Measurements from ENCODE around the gene SDCBP2.
"Not testable (repeated sequence)": the region's sequence is repeated elsewhere in the genome, so short reads cannot be mapped to it uniquely, and the experiment has no call there.

The SDCBP2 gene

DNA sequence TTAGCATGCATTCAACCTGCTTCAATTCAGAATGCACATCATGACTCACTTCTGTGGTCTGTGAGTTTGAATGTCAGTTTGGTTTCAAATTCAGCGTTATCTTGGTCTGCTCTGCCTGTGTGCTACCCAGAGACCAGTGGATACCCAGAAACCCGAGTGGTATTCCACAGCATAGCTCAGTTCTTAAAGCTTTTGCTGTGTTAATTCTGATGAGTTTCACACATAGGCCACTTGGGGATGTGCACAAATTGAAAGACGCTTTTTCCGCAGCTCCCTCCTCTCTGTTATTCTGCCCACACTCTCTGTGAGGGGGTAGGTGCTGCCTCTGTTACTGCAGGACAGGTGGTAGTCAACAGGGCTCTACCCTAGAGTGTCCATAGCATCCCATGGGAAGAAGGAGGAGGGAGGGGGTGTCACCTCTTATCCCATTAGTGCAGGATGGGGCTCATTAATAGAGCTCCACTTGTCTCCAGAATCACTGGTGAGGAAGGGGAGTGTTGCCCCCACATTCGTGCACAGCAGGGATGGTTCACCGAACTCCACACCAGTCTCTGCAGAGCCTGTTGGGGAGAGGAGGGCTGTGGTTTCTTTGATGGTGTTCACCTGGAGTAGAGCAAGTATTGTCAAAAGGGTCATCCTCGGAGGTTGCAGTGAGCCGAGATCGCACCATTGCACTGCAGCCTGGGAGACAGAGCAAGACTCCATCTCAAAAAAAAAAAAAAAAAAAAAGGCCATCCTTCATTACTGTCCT is 29.2 kb upstream of the SDCBP2 start:
- DNase-seq: no peak

DNA sequence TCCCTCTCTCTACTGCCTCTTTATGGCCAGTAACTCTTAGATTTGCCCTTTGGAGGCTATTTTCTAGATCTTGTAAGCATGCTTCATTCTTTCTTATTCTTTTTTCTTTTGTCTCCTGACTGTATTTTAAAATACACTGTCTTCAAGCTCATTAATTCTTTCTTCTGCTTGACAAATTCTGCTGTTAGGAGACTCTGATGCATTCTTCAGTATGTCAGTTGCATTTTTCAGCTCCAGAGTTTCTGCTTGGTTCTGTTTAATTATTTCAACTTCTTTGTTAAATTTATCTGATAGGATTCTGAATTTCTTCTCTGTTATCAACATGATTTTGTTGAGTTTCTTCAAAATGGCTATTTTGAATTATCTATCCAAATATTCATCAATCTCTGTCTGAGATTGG is 25.0 kb upstream of the SDCBP2 start:
- no peak for DNase-seq

DNA sequence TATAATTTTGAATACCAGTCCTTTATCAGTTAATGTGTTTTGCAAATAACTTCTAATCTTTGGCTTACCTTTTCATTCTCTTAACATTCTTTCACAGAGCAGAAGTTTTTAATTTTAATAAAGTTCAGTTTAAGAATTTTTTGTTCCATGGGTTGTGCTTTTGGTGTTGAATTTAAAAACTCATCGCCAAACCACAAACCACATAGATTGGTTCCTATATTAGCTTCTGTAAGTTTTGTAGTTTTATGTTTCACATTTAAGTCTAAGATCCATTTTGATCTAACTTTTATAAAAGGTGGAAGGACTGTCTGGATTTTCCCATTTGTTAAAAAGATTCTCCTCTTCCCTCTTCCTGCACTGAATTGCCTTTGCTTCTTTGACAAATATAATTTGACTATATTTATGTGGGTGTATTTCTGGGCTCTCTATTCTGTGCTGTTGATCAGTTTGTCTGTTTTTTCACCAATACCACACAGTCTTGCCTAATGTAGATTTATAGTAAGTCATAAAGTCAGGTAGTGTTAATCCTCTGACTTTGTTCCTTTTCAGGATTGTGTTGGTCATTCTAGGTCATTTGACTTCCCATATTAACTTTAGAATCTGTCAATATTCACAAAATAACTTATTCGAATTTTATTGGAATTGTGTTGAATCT is 17.5 kb upstream of the SDCBP2 start:
- DNase-seq: no peak

DNA sequence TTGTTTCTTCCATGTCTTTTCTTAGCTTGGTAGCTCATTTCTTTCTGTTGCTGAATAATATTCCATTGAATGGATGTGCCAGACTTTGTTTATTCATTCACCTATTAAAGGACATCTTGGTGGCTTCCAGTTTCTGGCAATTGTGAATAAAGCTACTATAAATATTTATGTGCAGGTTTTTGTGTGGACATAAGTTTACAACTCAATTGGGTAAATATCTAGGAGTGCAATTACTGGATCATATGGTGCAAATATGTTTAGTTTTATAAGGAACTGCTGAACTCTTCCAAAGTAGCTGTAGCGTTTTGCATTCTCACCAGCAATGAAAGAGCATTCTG is 16.8 kb upstream of the SDCBP2 start:
- DNase-seq: no peak

DNA sequence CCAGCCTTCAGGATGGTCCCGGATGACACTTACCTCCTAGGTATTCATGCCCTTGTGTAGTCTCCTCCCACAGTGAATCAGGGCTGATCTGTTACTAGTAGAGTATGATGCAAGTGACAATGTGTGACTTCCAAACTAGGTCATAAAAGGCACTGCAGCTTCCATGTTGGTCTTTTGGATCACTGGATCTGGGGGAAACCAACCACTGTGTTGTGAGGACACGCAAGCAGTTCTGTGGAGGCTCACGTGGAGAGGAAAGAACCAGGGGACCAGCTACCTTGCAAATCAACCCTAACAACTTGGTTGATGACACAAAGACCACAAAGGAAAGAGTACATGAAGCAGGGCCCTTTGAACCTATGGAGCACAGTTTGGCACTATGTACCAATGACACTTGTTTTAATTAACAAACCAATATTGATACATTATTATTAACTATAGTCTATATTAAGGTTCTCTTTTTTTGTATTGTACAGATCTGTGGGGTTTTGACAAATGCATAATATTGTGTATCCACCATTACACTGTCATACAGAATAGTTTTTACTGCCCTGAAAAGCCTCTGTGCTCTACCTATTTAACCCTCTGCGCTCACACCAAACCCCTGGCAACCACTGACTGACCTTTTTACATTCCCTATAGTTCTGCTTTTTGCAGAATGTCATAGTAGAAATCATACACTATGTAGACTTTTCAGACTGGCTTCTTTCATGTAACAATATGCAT is 16.3 kb upstream of the SDCBP2 start:
- DNase-seq: no peak

DNA sequence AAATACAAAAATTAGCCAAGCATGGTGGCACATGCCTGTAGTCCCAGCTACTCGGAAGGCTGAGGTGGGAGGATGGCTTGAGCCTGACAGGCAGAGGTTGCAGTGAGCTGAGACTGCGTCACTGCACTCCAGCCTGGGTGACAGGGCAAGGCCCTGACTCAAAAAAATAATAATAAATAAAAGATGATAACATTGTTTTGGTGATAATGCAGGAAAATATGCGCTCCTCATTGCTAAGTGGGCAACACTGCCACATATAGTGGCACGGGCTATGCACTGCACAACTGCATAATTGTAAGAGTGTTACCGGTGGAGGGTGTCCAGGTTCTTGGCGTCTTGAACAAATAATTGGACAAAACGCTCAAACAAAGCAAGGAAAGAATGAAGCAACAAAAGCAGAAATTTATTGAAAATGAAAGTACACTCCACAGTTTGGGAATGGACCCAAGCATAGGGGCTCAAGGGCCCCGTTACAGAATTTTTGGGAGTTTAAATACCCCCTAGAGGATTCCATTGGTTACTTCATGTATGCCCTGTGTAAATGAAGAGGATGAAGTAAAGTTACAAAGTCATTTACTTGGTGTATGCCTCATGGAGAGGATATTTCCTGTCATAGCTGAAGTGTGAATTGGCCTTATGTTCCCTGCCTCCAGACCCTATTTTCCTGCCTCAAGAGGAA is 14.6 kb upstream of the SDCBP2 start:
- DNase-seq: not testable (repeated sequence)

DNA sequence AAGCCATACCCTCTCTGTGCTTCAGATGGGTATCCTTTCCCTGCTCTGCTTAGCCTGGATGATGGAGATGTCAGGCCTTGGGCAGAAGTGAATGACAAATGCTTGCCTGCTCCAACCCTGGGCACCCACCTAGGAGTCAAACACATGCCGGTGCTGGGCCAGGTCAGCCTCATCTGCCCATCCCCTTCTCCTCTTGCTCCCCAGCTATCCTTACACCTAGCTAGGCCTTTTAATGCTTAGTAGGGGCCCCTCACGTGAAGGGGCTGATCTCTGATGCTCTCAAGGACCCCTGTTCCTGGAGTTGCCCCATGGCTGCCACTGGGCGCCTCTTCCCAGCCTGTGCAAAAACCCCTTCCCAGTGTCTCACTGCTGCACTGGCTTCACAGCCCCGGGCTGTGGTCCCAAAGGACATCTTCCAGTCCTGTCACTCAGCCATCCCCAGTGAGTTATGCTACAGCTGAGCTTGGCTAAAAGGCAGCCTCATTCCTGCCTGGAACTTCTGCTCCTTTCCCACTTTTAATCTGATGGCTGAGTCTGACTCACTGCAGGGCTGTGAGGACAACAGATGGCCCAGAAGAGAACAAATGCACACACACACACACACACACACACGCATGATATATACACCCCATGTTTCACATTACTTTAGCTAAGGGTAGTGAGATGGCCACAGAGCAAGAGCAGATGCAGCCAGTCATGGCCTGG is 12.8 kb upstream of the SDCBP2 start:
- no peak for DNase-seq

DNA sequence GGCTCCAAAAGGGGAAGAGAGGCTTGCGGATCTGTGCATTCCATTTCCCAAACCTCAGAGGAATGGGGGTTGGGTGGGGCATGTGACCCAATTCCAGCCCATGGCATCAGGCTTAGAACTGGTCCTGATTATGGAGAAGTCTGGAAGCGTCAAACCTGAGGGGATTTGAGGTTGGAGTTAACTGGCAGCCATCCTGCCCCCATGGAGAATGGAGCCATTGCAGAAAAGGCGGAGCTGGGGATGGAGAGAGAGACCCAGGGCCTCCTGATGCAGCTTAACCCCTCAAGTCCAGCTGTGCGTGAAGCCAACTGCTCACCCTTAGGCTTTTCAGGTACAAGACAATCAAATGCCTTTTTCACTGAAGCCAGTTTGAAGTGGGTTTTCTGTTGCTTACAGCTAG is 9.9 kb upstream of the SDCBP2 start:
- DNase-seq: no peak

DNA sequence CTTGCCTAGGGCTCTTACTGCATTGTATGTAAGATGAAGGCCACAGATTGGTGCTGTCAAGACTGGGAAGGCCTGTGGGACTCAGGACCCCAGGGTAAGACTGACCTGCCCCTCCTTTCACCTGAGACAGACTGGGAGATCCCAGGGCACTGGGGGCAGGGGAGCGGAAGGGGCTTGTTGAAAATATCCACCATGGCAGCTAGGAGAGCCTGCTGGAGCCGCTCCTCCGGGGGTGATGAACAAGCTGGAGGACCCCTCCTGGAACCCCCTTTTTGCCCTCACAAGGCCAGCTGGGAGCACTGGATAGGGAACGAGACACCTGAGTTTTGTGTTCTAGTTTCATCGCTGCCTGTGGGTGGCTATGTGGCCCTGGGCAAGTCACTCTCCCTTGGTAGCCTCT is 9.2 kb upstream of the SDCBP2 start:
- DNase-seq: no peak

DNA sequence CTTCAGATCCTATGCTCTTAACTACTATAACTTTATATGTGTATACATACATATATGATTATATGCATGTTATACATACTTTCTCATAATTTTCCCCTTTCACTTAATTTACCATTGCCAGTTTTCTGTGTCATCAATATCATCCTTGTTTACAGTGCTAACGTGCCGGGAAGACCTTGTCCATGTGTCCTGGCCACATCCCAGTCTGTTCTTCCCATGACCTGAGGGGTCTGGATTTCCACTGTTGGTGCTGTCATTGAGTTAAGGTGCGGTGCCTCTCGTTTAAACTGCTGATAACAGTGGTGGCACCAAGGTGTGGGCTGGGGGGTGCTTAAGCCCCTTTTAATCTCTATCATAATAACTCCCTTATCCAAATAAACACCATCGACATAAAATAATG is 8.5 kb upstream of the SDCBP2 start:
- no peak for DNase-seq

DNA sequence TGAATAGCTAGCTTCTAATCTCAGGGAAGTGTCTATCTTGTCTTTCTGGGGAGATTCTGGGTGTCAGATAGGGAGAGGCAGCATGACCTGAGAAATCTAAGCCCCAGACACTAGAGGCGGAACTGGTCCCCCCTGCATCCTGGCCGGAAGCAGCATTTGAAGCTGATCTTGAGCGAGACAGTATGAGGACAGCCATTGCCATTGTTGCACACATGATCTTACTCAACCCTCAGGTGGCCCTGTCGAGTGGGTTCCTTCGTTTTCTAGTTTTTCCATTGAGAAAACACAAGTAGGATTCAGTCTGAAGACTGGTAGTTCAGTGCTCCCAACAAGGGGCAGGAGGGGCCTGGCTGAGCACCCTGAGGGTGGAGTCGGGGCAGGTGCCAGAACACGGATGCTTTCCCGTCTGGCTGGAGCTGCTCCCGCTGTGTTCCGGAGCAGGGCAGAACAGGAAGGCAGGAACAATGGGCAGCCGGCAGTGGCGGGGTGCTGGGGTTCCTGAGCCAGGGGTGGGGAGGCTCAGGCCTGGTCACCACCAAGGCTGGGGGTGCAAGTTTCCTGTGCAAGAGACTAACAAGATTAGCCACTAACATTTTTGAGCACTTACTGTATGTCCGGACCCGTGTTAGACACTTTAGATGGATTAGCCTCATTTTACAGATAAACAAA is 7.9 kb upstream of the SDCBP2 start:
- no peak for DNase-seq

DNA sequence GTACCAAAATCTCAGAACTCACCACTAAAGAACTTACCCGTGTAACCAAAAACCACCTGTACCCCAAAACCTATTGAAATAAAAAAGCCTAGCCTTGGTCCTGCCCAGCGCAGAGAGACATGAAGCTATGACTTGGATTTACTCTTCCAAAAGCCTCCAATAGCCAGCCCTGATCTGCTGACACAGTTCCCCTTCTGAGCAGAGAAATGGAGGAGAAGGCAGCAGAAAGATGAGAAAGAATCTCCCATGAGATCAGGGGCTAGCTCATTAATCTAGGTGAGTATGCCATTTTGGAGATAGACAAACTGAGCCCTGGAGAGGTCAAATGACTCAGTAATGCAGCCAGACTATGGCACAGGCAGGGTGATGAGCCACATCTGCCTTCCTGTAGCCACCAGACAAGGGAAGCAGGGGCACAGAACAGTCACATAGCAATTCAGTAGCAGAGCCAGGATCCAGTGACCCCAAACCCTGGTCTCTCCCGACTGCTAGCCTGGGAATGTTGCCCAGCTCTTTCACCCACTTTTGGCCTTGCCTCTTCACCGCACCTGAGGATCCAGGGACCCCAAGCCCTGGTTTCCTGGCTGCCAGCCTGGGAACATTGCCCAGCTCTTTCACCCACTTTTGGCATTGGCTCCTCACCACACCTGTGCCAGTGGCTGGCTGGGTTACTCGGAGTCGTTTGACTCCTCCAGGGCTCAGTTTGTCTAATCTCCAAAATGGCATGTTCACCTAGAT is 7.2 kb upstream of the SDCBP2 start:
- DNase-seq: no peak

DNA sequence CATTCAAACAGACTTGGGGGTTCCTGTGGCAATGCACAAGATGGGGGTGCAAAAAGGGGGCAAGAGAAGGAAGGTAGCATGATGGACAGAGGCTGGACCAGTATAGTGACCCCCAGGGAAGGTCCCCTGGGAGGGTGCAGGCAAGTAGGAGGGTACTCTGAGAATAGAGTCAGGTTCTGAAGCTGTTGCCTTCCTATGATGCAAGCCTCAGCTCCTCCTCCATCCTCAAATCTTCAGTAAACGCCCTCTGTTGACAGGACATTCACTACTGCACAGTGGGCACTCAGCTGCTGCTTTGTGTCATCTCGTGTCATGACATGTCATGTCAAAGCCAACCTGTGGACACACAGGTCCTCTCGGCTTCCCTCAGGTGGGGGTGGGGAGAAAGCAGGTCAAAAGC is 5.8 kb upstream of the SDCBP2 start:
- no peak for DNase-seq

DNA sequence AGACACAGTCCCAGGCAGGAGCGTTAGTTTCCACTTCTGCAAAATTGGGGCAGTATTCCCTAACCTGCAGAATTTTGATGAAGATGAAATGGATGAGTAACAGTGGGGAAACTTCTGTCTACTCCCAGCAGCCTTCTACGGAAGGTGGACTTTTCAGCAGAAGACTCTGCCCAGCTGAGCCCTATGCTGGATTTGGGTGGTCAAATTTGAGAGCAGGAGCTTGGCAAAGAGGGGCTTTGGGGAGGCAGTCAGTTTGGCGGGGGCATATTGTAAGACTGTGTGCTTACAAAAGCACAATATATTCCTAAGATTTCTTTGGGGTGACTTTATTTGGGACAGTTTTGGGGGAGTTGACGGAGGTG is 5.4 kb upstream of the SDCBP2 start:
- no peak for DNase-seq

DNA sequence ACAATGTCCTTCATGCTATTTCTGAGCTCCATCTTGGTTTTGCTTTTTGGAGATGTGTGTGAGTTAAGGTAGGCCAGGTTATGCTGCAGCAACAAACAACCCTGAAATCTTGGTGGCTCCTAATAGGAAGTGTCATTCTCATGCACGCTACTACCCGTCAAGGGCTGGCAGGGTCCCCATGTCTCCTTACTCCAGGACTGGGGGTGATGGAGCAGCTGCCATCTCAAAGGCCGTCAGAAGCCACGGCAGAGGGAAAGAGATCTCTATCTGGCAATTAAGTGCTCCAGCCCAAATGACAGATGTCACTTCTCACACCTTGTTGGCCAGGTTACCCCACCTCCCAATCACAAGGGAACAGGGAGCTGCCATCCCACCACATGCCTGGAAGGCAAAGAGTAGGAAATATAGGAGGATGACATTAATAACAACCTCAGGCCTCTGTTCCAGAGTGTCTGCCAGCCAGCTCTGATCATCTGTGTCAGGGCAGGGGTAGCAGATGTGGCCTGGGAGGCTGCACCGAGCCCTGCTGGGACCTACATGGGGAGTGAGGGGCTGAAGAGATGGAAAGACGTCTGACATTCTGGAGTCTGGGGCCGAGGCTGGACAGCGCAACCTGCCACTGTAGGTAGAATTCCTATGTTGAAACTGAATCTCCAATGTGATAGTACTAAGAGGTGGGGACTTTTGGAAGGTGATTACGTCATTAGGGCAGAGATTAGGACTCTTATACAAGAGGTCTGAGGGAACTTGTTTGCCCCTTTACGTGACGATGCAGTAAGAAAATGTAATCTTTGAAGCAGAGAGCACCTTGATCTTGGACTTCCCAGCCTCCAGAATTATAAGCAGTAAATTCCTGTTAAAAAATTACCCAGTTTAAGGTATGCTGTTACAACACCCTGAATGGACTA is 4.8 kb upstream of the SDCBP2 start:
- DNase-seq: no peak

DNA sequence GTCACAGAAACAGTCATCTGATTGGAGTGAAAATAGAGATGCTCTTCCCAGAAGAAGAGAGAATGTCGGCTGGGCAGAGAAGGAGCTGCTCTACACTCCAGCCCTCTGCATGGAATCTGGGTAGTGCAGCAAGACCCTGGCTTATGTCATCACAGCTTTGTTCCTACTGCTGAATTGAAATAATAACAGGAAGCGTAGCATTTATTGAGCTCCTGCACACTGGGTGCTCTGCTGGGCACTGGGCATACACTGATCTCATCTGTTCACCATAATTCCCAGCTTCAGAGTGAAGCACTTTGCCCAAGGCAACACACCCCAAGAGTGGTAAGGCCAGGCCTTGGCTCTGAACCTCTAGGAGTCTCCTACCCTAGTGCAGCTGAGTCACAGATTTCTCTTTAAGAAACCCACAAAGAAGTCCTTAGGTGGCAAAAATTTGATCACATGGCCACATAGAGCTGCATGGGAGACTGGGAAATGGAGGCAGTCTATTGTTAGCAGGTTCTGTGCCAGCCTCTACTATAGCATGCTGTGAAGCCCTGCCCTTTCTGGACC is 3.9 kb upstream of the SDCBP2 start:
- DNase-seq: no peak

DNA sequence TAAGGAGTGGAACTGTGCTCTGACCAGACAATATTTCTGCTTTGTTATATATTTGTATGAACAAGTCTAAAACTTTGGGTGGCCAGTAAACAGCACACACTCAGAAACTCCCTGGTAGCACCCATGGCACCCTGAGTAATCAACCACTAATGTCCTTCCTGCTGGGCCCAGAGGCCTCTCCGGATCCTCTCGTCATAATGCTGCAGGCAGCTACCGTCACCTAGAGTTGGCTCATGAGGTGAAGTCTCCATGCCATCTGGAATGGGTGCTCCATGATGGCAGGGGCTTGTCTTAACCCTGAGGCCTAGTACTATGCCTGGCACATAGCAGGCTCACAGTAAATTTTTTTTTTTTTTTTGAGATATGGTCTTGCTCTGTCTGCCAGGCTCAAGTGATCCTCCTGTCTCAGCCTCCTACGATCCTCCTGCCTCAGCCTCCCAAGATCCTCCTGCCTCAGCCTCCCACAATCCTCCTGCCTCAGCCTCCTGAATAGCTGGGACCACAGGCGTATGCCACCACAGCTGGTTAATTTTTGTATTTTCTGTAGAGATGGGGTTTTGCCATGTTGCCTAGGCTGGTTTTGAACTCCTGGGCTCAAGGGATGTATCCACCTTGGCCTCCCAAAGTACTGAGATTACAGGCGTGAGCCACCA is 3.0 kb upstream of the SDCBP2 start:
- DNase-seq: no peak

DNA sequence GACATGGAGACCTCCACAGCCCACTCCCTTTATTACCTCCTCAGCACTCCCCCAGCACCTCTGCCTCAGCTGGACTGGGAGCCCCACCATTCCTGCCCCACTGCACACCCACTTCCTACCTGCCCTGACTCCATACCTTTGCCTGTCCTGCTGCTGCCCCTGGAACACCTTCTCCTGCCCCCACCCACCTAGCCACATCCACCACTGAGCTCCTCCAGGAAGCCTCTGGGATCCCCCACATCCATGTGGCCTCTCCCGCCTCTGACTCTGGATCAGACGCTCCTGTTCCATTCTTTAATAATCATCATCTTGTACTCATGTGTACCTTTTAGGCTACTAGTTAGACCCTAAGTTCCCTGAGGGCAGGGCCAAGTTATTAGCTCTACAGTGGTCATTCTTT is 2.2 kb upstream of the SDCBP2 start:
- DNase-seq: no peak

DNA sequence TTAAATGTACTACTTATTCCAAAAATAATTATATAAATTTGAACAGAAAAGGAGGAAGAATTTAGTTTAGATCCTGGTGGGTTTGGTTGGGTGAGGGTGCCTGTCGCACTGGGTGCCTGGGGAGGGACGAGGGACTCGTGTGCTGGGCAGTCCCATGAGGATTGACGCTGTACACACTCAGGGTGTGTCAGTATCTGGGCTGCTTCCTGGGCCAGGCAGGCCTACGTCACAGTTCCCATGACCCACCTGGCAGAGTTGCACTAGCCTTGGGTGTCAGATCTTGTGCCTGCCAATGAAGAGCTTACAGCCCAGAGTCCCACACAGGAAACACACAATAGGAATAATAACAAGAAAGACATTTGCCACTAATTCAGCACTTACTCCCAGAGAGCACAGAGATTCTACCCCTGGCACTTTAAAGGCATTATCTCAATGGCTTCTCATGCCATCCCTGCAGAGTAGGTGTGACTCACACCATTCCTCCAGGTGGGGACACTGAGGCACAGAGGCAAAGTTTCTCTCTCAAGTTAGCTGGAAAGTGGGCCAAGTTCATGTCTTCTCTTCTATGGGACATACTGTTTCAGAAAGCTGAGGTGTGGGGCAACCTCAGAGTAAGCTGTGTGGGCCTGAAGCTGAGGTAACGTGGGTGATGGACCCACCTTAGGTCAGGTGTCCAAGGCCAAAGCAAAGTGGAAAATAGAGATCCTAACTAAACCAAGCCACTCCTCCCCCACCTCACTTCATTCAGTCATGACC is 1.3 kb upstream of the SDCBP2 start:
- DNase-seq: peak; percentile 24

Data from stimulated activated CD4-positive, alpha-beta T cell treated with anti-CD3 and anti-CD28 coated beads, Interleukin-4, amount 100 ng/mL, for 1 hour (primary cell).